Measurements from ENCODE around the gene SLC4A3. TPM values are rescaled to one million over a fixed set of nuclear protein-coding genes. Genes with fewer than 3 reads are reported as not detected.

SLC4A3 gene
- total RNA-seq, 3 donors from 2014 or later = 0.29 to 3.4 (median 0.34) TPM

DNA sequence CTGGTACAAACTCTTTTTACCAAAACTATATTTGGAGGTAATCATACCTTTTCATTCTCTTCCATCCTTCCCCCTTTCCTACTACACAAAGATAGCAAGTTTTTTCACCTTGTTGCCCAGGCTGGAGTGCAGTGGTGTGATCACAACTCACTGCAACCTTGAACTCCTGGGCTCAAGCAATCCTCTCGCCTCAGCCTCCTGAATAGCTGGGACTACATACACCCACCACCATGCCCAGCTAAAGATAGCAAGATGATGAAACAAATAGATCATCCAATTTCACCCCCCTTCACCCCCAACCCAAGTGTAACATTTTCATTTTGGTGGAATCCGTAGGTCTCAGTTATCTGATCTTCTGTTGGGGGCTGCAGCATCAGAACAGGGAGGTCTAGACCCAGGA is 34.3 kb upstream of the SLC4A3 start:
- ATAC-seq = no peak
- no peak overlapping the region for H3K4me3 ChIP-seq
- TF ChIP-seq, protein P1, sequence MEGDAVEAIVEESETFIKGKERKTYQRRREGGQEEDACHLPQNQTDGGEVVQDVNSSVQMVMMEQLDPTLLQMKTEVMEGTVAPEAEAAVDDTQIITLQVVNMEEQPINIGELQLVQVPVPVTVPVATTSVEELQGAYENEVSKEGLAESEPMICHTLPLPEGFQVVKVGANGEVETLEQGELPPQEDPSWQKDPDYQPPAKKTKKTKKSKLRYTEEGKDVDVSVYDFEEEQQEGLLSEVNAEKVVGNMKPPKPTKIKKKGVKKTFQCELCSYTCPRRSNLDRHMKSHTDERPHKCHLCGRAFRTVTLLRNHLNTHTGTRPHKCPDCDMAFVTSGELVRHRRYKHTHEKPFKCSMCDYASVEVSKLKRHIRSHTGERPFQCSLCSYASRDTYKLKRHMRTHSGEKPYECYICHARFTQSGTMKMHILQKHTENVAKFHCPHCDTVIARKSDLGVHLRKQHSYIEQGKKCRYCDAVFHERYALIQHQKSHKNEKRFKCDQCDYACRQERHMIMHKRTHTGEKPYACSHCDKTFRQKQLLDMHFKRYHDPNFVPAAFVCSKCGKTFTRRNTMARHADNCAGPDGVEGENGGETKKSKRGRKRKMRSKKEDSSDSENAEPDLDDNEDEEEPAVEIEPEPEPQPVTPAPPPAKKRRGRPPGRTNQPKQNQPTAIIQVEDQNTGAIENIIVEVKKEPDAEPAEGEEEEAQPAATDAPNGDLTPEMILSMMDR (IDR thresholded peaks at IDR 0.05) = no peak
- H3K9me3 ChIP-seq = no peaks in the 10 kb centered on the region
- intact Hi-C loops (cut with DNase I, micrococcal nuclease) = no loop called here
- peaks cover 7% of the 10 kb centered on the region for H3K4me1 ChIP-seq (ENCODE audit: low read depth)
- no peaks in the 10 kb centered on the region for H3K36me3 ChIP-seq (ENCODE audit: low read depth)
- no peak for DNase-seq

DNA sequence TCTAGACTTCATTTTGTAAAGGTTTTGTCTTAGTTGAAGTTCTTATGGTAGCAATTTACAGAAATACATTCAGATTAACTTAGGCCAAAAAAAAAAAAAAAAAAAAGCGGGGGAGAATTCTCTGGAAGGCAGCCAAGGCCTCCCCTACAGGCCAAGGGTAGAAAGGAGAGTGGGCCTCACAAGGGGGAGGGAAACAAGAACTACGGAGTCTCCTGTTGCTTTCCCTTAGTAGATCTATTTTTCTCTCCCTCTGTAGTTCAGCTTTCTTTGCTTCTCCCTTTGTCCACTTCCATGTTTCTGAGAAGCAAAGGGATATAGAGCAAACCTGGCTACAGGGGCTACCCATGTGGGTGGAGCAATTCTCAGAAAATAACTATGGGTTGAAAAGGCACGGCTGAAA is 32.2 kb upstream of the SLC4A3 start:
- no peaks in the 10 kb centered on the region for H3K36me3 ChIP-seq (ENCODE audit: low read depth)
- ATAC-seq = no peak
- H3K4me1 ChIP-seq (ENCODE audit: low read depth) = peaks cover 13% of the 10 kb centered on the region
- DNase-seq = no peak
- intact Hi-C loops (cut with DNase I, micrococcal nuclease) = no loop called here
- no peaks in the 10 kb centered on the region for H3K9me3 ChIP-seq
- no peak overlapping the region for H3K4me3 ChIP-seq
- TF ChIP-seq, protein P1 (IDR thresholded peaks at IDR 0.05) = no peak

DNA sequence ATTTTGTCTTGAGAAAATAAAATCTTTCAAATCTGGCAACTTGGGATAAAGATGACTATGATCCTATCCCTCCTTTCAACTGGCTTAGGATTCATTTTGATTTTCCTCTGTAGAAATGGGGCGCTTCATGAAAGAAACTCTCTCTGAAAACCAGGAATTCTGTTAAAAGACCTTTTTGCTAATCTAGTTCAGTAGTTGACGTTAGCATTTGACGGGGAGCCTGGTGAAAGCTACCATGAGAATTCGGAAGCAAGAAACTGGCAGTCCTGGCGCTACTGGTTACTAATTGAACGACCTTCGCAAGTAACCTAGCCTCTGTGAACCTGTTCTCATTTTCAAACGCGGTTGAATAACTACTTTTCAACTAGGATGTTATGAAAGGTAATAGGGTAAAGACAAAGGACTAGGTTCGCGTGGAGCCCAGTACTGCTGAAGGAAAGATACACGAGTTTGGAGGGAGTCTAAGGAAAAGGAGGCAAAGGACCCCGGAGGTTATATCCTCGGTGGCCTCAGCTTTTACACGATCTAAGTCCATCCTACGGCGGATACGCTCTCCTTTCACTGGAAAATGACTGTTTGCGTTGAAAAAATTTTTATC is 30.4 kb upstream of the SLC4A3 start:
- no peaks in the 10 kb centered on the region for H3K36me3 ChIP-seq (ENCODE audit: low read depth)
- peak overlapping the region; percentile 54 for H3K4me3 ChIP-seq
- DNase-seq (no peak), ATAC-seq (peak; percentile 4)
- intact Hi-C loops (cut with DNase I, micrococcal nuclease) = no loop called here
- no peaks in the 10 kb centered on the region for H3K9me3 ChIP-seq
- TF ChIP-seq, protein P1 (IDR thresholded peaks at IDR 0.05) = no peak
- H3K4me1 ChIP-seq (ENCODE audit: low read depth) = peaks cover 13% of the 10 kb centered on the region

GRCh38 chr2:219597552-219598307 is 29.7 kb upstream of the SLC4A3 start, which contains the start of gene STK11IP:
Gene STK11IP (plus strand): TSS chr2:219597857. CDS start chr2:219598120, 263 bp downstream.
- no peaks in the 10 kb centered on the region for H3K9me3 ChIP-seq
- peak; percentile 98 for ATAC-seq
- TF ChIP-seq, protein P1 (IDR thresholded peaks at IDR 0.05) = no peak
- H3K4me3 ChIP-seq = peak within 1 kb of the TSS; percentile 54
- peak; percentile 96 to 99 (median 98) for DNase-seq
- peaks cover 13% of the 10 kb centered on the region for H3K4me1 ChIP-seq (ENCODE audit: low read depth)
- no peaks in the 10 kb centered on the region for H3K36me3 ChIP-seq (ENCODE audit: low read depth)
- intact Hi-C loops (cut with DNase I, micrococcal nuclease) = no loop called here

DNA sequence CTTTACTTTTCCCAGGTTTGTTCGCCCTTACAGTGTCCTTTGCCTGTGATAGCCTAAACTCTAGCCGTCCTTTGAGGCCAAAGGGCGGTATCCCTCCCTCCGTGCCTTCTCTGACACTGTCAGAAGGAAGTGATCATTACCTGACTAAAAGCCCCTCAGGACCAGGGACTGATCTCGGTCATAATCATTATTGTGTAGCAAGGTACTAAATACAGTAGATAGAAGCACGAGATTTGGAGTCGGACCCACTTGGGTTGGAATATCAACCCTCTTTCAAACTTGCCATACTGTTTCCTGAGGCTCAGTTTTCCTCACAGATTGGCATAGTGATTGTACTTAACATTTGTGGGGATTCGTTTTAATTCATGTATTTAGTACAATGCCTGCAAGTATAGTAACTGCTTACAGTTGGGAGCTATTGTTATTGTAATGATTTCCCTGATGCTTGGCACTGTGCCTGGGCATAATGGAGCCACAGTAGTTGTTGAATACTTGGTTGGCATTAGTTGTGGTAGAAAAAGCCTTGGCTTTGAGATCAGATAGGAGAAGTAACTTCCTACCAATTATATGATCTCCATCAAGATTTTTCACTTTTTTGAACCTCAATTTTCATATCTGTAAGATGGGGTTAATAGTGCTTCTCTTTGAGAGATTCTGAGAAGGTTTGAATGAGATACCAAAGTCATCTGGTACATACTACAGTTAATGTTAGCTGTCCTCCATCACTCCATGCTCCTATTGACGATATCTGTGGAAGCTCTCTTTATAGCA is 28.9 kb upstream of the SLC4A3 start:
- Histone ChIP-seq H3K36me3 (ENCODE audit: low read depth) (no peaks in the 10 kb centered on the region), H3K4me1 (ENCODE audit: low read depth) (peaks cover 13% of the 10 kb centered on the region), H3K4me3 (peak overlapping the region; percentile 54), H3K9me3 (no peaks in the 10 kb centered on the region)
- ATAC-seq (no peak), DNase-seq (peak in 1 of 3 donors; percentile 37)
- TF ChIP-seq, protein P1 (IDR thresholded peaks at IDR 0.05) = no peak
- intact Hi-C loops (cut with DNase I, micrococcal nuclease) = no loop called here

Measured in mucosa of descending colon (tissue), 3 donors.